GM19025 (cell line): ENCODE results near the gene TTBK1.

Source experiments
- ATAC-seq: cut with Tn5 transposase; IDR thresholded peaks from one replicate; pipeline ENCODE4 v1.9.1; 2021; ENCODE audit warnings: mild to moderate bottlenecking, low read depth, moderate library complexity; ENCODE audit not compliant: unreplicated experiment

The TTBK1 gene

GRCh38 chr6:43284991-43285781 is 41.9 kb downstream of the TTBK1 start:
- no peak for ATAC-seq

GRCh38 chr6:43285832-43286231 is 42.6 kb downstream of the TTBK1 start:
- ATAC-seq: no peak

- no peak for ATAC-seq
These were observed 43.2 kb downstream of the TTBK1 start for GRCh38 chr6:43286456-43286979.

GRCh38 chr6:43286980-43287716 is 43.9 kb downstream of the TTBK1 start:
- ATAC-seq: no peak

- ATAC-seq: no peak
These were observed 44.7 kb downstream of the TTBK1 start for GRCh38 chr6:43287717-43288679.

GRCh38 chr6:43290339-43290904 is 47.1 kb downstream of the TTBK1 start:
- ATAC-seq: no peak

- no peak for ATAC-seq
These were observed 47.6 kb downstream of the TTBK1 start for GRCh38 chr6:43290905-43291355.

- no peak for ATAC-seq
These were observed 48.4 kb downstream of the TTBK1 start for GRCh38 chr6:43291708-43292107.

GRCh38 chr6:43292341-43292740 is 49.1 kb downstream of the TTBK1 start:
- ATAC-seq: no peak

- ATAC-seq: no peak
These were observed 49.6 kb downstream of the TTBK1 start for GRCh38 chr6:43292763-43293318.

GRCh38 chr6:43293698-43294097 is 50.4 kb downstream of the TTBK1 start:
- ATAC-seq: no peak

GRCh38 chr6:43294536-43294935 is 51.3 kb downstream of the TTBK1 start:
- ATAC-seq: no peak

GRCh38 chr6:43295456-43295855 is 52.2 kb downstream of the TTBK1 start:
- no peak for ATAC-seq

GRCh38 chr6:43296780-43297497 is 53.7 kb downstream of the TTBK1 start:
- no peak for ATAC-seq

- ATAC-seq: no peak
These were observed 54.6 kb downstream of the TTBK1 start, which contains the start of gene SLC22A7 for GRCh38 chr6:43297644-43298564. Gene SLC22A7, plus strand, starts transcription at chr6:43298260. Its CDS starts 99 bp downstream, at chr6:43298359.

- ATAC-seq: no peak
These were observed 55.5 kb downstream of the TTBK1 start for GRCh38 chr6:43298565-43299337.
